Lower leg skin (tissue), 4 donors: Measurements from ENCODE around the gene VPS8. TPM values are rescaled to one million over a fixed set of nuclear protein-coding genes. Genes with fewer than 3 reads are reported as not detected.
"Not testable (repeated sequence)": the region's sequence is repeated elsewhere in the genome, so short reads cannot be mapped to it uniquely, and the experiment has no call there.

Experiments used
- DNase-seq, 2 donors: peaks; one replicate each; pipeline ENCODE4 v3.0.0-alpha.2; 2019; ENCODE audit warnings: low spot score in 2 of 2
- H3K4me3 ChIP-seq: fragments of 200-600 bp; sonication (generic); 2 replicates; pipeline ENCODE4 v1.5.1; 2017; ENCODE audit warnings: mild to moderate bottlenecking, low read depth; ENCODE audit not compliant: poor library complexity, severe bottlenecking
- CTCF ChIP-seq, 3 donors: fragments of 450-650 bp; IDR thresholded peaks; one replicate each; pipeline ENCODE4 v1.5.1; 2016; ENCODE audit warnings: antibody characterized with exemption in 3 of 3, mild to moderate bottlenecking in 3 of 3, moderate library complexity in 2 of 3
- POLR2A ChIP-seq, 2 donors: fragments of 450-650 bp; IDR thresholded peaks; one replicate each; pipeline ENCODE4 v1.6.1; 2016 to 2017; ENCODE audit warnings: antibody characterized with exemption in 2 of 2, mild to moderate bottlenecking in 1 of 2, moderate library complexity in 1 of 2
- WGBS, 2 donors: methylation state at CpG; one replicate each; pipeline ENCODE4 v1.1.5; 2018; 5-methylcytosine and 5-hydroxymethylcytosine counted together
- intact Hi-C: fragments of 100-400 bp; cut with DNase I; formaldehyde crosslinking; loops from one replicate; pipeline ENCODE4 v1.15.0; 2023; ENCODE audit warnings: low total_unique reads
- total RNA-seq, 4 donors: library from RNA; depleted of rRNA; stranded (reverse); fragments of >200 nt; gene quantifications; one replicate each; pipeline ENCODE4 v1.1.0, GENCODE V29; 2016

VPS8 gene
- total RNA-seq, 4 donors from 2014 or later = 31.4 to 67.7 (median 55.1) TPM

- intact Hi-C loops = loop anchor here (10.0 kb wide), 1 partner anchor 285 kb away; no protein-coding TSS in a partner anchor
- DNase-seq = no peak
- WGBS, 2 donors = 89 to 93% methylated on average over 6 of the region's 6 CpGs
- H3K4me3 ChIP-seq = no peak overlapping the region
- TF ChIP-seq CTCF (IDR thresholded peaks at IDR 0.05) (no peak), POLR2A (IDR thresholded peaks at IDR 0.05) (no peak)
Measured at GRCh38 chr3:184889312-184889904, 77.4 kb downstream of the VPS8 start.

GRCh38 chr3:184894051-184894450 lies 82.1 kb downstream of the VPS8 start:
- intact Hi-C loops = no loop called here
- H3K4me3 ChIP-seq = no peak overlapping the region
- 90 to 93% methylated on average over 1 of the region's 1 CpG for WGBS, 2 donors
- DNase-seq = no peak
- TF ChIP-seq POLR2A (IDR thresholded peaks at IDR 0.05) (no peak), CTCF (IDR thresholded peaks at IDR 0.05) (no peak)

GRCh38 chr3:184895350-184895749 lies 83.4 kb downstream of the VPS8 start:
- intact Hi-C loops = no loop called here

GRCh38 chr3:184896336-184896735 lies 84.4 kb downstream of the VPS8 start:
- 89 to 95% methylated on average over 2 of the region's 2 CpGs for WGBS, 2 donors
- H3K4me3 ChIP-seq = no peak overlapping the region
- intact Hi-C loops = no loop called here
- no peak for TF ChIP-seq POLR2A (IDR thresholded peaks at IDR 0.05)
- no peak for TF ChIP-seq CTCF (IDR thresholded peaks at IDR 0.05)
- no peak for DNase-seq

More at GRCh38 chr3:184895350-184895749, 83.4 kb downstream of the VPS8 start:
- no peak for DNase-seq
- H3K4me3 ChIP-seq = no peak overlapping the region
- WGBS, 2 donors = 88 to 90% methylated on average over 3 to 4 of the region's 4 CpGs
- TF ChIP-seq CTCF (IDR thresholded peaks at IDR 0.05) (no peak), POLR2A (IDR thresholded peaks at IDR 0.05) (no peak)

- TF ChIP-seq CTCF (IDR thresholded peaks at IDR 0.05) (no peak), POLR2A (IDR thresholded peaks at IDR 0.05) (no peak)
- intact Hi-C loops = no loop called here
- WGBS, 2 donors = 88 to 91% methylated on average over 5 of the region's 5 CpGs
- DNase-seq = no peak
- H3K4me3 ChIP-seq = no peak overlapping the region
Measured at GRCh38 chr3:184899953-184900595, 88.1 kb downstream of the VPS8 start.

- DNase-seq, H3K4me3 ChIP-seq, intact Hi-C loops: not testable (repeated sequence)
- WGBS, 2 donors = 93 to 98% methylated on average over 4 of the region's 4 CpGs
Measured at GRCh38 chr3:184907031-184907430, 95.1 kb downstream of the VPS8 start.
